Mesendoderm (in vitro differentiated cells): ENCODE data around the gene EXD3.

ENCODE experiments used
- DNase-seq: peaks from one replicate; pipeline ENCODE4 v3.0.0; 2013
- H2AK5ac ChIP-seq: 2 replicates; pipeline ENCODE4 v1.6.1; 2013; ENCODE audit warnings: low read length, inconsistent platforms
- H2BK120ac ChIP-seq: 2 replicates; pipeline ENCODE4 v1.6.1; 2013; ENCODE audit warnings: low read depth, mild to moderate bottlenecking, low read length, moderate library complexity, mixed read lengths
- H2BK15ac ChIP-seq: replicated peaks from 2 replicates; pipeline ENCODE4 v1.6.1; 2013; ENCODE audit warnings: low read depth, mild to moderate bottlenecking, moderate library complexity
- H2BK5ac ChIP-seq: 2 replicates; pipeline ENCODE4 v1.6.1; 2013; ENCODE audit warnings: low read length, inconsistent platforms
- H3K18ac ChIP-seq: 2 replicates; pipeline ENCODE4 v1.6.1; 2013; ENCODE audit warnings: mild to moderate bottlenecking, low read length, mixed read lengths
- H3K23ac ChIP-seq: one replicate; pipeline ENCODE4 v1.6.1; 2013; ENCODE audit warnings: low read length
- H3K27ac ChIP-seq: 2 replicates; pipeline ENCODE4 v1.5.1; 2013; ENCODE audit warnings: low read depth, mild to moderate bottlenecking, inconsistent platforms, low read length, moderate library complexity
- H3K27me3 ChIP-seq: 2 replicates; pipeline ENCODE4 v1.6.1; 2013; ENCODE audit warnings: low read length, control low read depth, mild to moderate bottlenecking, inconsistent platforms; ENCODE audit not compliant: insufficient read depth, poor library complexity
- H3K36me3 ChIP-seq: 2 replicates; pipeline ENCODE4 v1.6.1; 2013; ENCODE audit warnings: low read length, inconsistent platforms; ENCODE audit not compliant: control insufficient read depth, insufficient read depth
- H3K4ac ChIP-seq: one replicate; pipeline ENCODE4 v1.6.1; 2013; ENCODE audit warnings: low read depth, mild to moderate bottlenecking, low read length, moderate library complexity
- H3K4me1 ChIP-seq: 2 replicates; pipeline ENCODE4 v1.6.1; 2013; ENCODE audit warnings: low read depth, low read length, inconsistent platforms; ENCODE audit not compliant: control insufficient read depth
- H3K4me2 ChIP-seq: 2 replicates; pipeline ENCODE4 v1.6.1; 2013; ENCODE audit warnings: low read length
- H3K4me3 ChIP-seq: 2 replicates; pipeline ENCODE4 v1.5.1; 2013; ENCODE audit warnings: mild to moderate bottlenecking, low read length
- H3K56ac ChIP-seq: one replicate; pipeline ENCODE4 v1.6.1; 2013; ENCODE audit warnings: low read length
- H3K79me1 ChIP-seq: 2 replicates; pipeline ENCODE4 v1.6.1; 2013; ENCODE audit warnings: low read length, inconsistent platforms
- H3K79me2 ChIP-seq: 2 replicates; pipeline ENCODE4 v1.6.1; 2013; ENCODE audit warnings: mild to moderate bottlenecking, low read length; ENCODE audit not compliant: control insufficient read depth, insufficient read depth
- H3K9ac ChIP-seq: 2 replicates; pipeline ENCODE4 v1.6.1; 2013; ENCODE audit warnings: low read length, inconsistent platforms
- H4K5ac ChIP-seq: one replicate; pipeline ENCODE4 v1.6.1; 2013; ENCODE audit warnings: low read length
- H4K8ac ChIP-seq: one replicate; pipeline ENCODE4 v1.6.1; 2013; ENCODE audit warnings: low read depth, mild to moderate bottlenecking, control low read depth, low read length, moderate library complexity
- WGBS: extraction: QIAGEN DNeasy Blood & Tissue Kit; methylation state at CpG from one replicate; pipeline ENCODE4 v1.1.7; 2013; ENCODE audit warnings: low lambda C conversion rate, missing lambda C conversion rate; ENCODE audit not compliant: insufficient coverage; ENCODE audit errors: extremely low coverage; 5-methylcytosine and 5-hydroxymethylcytosine counted together

The EXD3 gene

GRCh38 chr9:137465720-137466388 is 42.9 kb upstream of the EXD3 start:
- Histone ChIP-seq H3K4me1 (no peaks in the 10 kb centered on the region), H3K79me1 (no peaks in the 10 kb centered on the region), H3K79me2 (no peaks in the 10 kb centered on the region), H3K56ac (no peak overlapping the region), H3K27me3 (no peaks in the 10 kb centered on the region), H3K27ac (no peak overlapping the region), H3K9ac (no peak overlapping the region), H3K18ac (no peak overlapping the region), H2BK120ac (no peak overlapping the region), H2AK5ac (no peak overlapping the region), H3K4me2 (no peak overlapping the region), H3K4me3 (no peak overlapping the region), H2BK5ac (no peak overlapping the region), H3K23ac (no peak overlapping the region), H4K8ac (no peak overlapping the region), H3K36me3 (no peaks in the 10 kb centered on the region), H3K4ac (no peak overlapping the region), H2BK15ac (no peak overlapping the region), H4K5ac (no peak overlapping the region)
- DNase-seq, result no peak
- WGBS, result no CpG with 5 or more reads among the region's 23 CpGs

- Histone ChIP-seq H3K9ac (no peak overlapping the region), H4K8ac (no peak overlapping the region), H2BK15ac (no peak overlapping the region), H3K4me3 (no peak overlapping the region), H3K4me2 (no peak overlapping the region), H3K56ac (no peak overlapping the region), H2AK5ac (no peak overlapping the region), H3K23ac (no peak overlapping the region), H3K18ac (no peak overlapping the region), H3K4ac (no peak overlapping the region), H3K36me3 (no peaks in the 10 kb centered on the region), H3K27ac (no peak overlapping the region), H3K79me1 (no peaks in the 10 kb centered on the region), H3K4me1 (no peaks in the 10 kb centered on the region), H2BK5ac (no peak overlapping the region), H2BK120ac (no peak overlapping the region), H3K27me3 (no peaks in the 10 kb centered on the region), H4K5ac (no peak overlapping the region), H3K79me2 (no peaks in the 10 kb centered on the region)
- WGBS, result no CpG with 5 or more reads among the region's 23 CpGs
- DNase-seq, result no peak
Observed at GRCh38 chr9:137465000-137465719, 42.2 kb upstream of the EXD3 start.

GRCh38 chr9:137464291-137464999 is 41.5 kb upstream of the EXD3 start:
- Histone ChIP-seq H3K36me3 (no peaks in the 10 kb centered on the region), H4K8ac (no peak overlapping the region), H3K4me1 (no peaks in the 10 kb centered on the region), H3K18ac (no peak overlapping the region), H3K23ac (no peak overlapping the region), H4K5ac (no peak overlapping the region), H3K27ac (no peak overlapping the region), H3K79me1 (no peaks in the 10 kb centered on the region), H2AK5ac (no peak overlapping the region), H3K27me3 (no peaks in the 10 kb centered on the region), H2BK5ac (no peak overlapping the region), H3K9ac (no peak overlapping the region), H3K4me2 (no peak overlapping the region), H3K4ac (no peak overlapping the region), H3K56ac (no peak overlapping the region), H2BK15ac (no peak overlapping the region), H2BK120ac (no peak overlapping the region), H3K79me2 (no peaks in the 10 kb centered on the region), H3K4me3 (no peak overlapping the region)
- WGBS, result no CpG with 5 or more reads among the region's 28 CpGs
- no peak for DNase-seq

- Histone ChIP-seq H3K4me1 (no peaks in the 10 kb centered on the region), H3K36me3 (no peaks in the 10 kb centered on the region), H4K8ac (no peak overlapping the region), H2BK15ac (no peak overlapping the region), H3K23ac (no peak overlapping the region), H3K4me2 (no peak overlapping the region), H3K79me1 (no peaks in the 10 kb centered on the region), H2BK5ac (no peak overlapping the region), H2AK5ac (no peak overlapping the region), H3K27ac (no peak overlapping the region), H2BK120ac (no peak overlapping the region), H4K5ac (no peak overlapping the region), H3K27me3 (no peaks in the 10 kb centered on the region), H3K18ac (no peak overlapping the region), H3K56ac (no peak overlapping the region), H3K79me2 (no peaks in the 10 kb centered on the region), H3K9ac (no peak overlapping the region), H3K4me3 (no peak overlapping the region), H3K4ac (no peak overlapping the region)
- no peak for DNase-seq
- WGBS, result no CpG with 5 or more reads among the region's 18 CpGs
Observed at GRCh38 chr9:137463931-137464290, 40.9 kb upstream of the EXD3 start.

GRCh38 chr9:137462986-137463930 is 40.3 kb upstream of the EXD3 start:
- no peak overlapping the region for H3K18ac ChIP-seq
- no peak overlapping the region for H4K5ac ChIP-seq
- H3K27ac ChIP-seq, result no peak overlapping the region
- H3K4me1 ChIP-seq, result no peaks in the 10 kb centered on the region
- H3K4me2 ChIP-seq, result no peak overlapping the region
- no peak overlapping the region for H2AK5ac ChIP-seq
- no peak overlapping the region for H4K8ac ChIP-seq
- H3K9ac ChIP-seq, result no peak overlapping the region
- no peaks in the 10 kb centered on the region for H3K27me3 ChIP-seq
- no CpG with 5 or more reads among the region's 30 CpGs for WGBS
- H3K79me1 ChIP-seq, result no peaks in the 10 kb centered on the region
- H3K56ac ChIP-seq, result no peak overlapping the region
- H3K4me3 ChIP-seq, result no peak overlapping the region
- H3K36me3 ChIP-seq, result no peaks in the 10 kb centered on the region
- H2BK120ac ChIP-seq, result no peak overlapping the region
- no peak overlapping the region for H3K4ac ChIP-seq
- H3K23ac ChIP-seq, result no peak overlapping the region
- no peak overlapping the region for H2BK15ac ChIP-seq
- H3K79me2 ChIP-seq, result no peaks in the 10 kb centered on the region
- H2BK5ac ChIP-seq, result no peak overlapping the region
- no peak for DNase-seq
